Lower leg skin (tissue), 3 donors: ENCODE measurements around the gene SH3RF3.

Source experiments
- CTCF ChIP-seq, 3 donors: fragments of 450-650 bp; IDR thresholded peaks; one replicate each; pipeline ENCODE4 v1.5.1; 2016; ENCODE audit warnings: antibody characterized with exemption in 3 of 3, mild to moderate bottlenecking in 3 of 3, moderate library complexity in 2 of 3
- POLR2A ChIP-seq, 2 donors: fragments of 450-650 bp; IDR thresholded peaks; one replicate each; pipeline ENCODE4 v1.6.1; 2016 to 2017; ENCODE audit warnings: antibody characterized with exemption in 2 of 2, mild to moderate bottlenecking in 1 of 2, moderate library complexity in 1 of 2

GRCh38 chr2:109405873-109406272 is 276.9 kb downstream of the SH3RF3 start:
- TF ChIP-seq CTCF (IDR thresholded peaks at IDR 0.05) (no peak), POLR2A (IDR thresholded peaks at IDR 0.05) (no peak)
